Measurements from ENCODE around the gene FXYD5.

DNA sequence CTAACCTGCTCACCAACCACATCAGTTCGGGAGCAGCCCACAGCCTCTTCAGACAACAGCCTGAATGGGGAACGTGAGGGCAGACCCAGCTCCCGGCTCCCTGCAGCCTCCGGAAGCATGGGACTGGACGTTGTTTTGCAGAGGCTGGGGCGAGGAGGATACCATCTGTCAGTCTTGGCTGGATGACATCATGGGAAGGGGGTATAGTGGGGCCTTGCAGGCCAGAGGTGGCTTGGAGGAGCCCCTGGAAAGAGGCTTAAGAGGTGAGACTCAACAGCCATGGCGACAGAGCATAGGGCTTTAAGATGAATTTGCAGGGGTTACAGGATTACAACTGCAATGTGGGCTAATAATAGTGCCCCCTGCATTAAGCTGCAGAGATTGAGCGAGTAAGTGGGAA is 37.4 kb upstream of the FXYD5 start:
- TF ChIP-seq ELF4 (IDR thresholded peaks at IDR 0.05) (no peak), SP1 (IDR thresholded peaks at IDR 0.05) (no peak)

Data from HEK293T (cell line).